HEK293 (cell line): Measurements from ENCODE around the gene PRKD1.

ENCODE experiments used
- CTCF ChIA-PET: fragments of 350-600 bp; formaldehyde crosslinking; extraction: SDS; loops from one replicate; lab custom pipeline; 2021; ENCODE audit warnings: antibody characterized with exemption; lab: Yijun Ruan, JAX
- POLR2A ChIA-PET: fragments of 300-600 bp; formaldehyde crosslinking; extraction: SDS; loops from one replicate; lab custom pipeline; 2020; ENCODE audit warnings: antibody characterized with exemption, inconsistent platforms; lab: Yijun Ruan, JAX
- H3K27ac ChIP-seq: fragments of 200-500 bp; sonication (Bioruptor generic); 2 replicates; pipeline ENCODE4 v1.5.1; 2014; ENCODE audit warnings: low read depth, low read length, control low read depth, inconsistent platforms; ENCODE audit errors: extremely low read depth
- H3K36me3 ChIP-seq, 2 experiments: fragments of 200-500 bp in 1 of 2; sonication (Bioruptor generic) in 1 of 2; 1 replicate in 1 of 2; 2 replicates in 1 of 2; pipeline ENCODE4 v1.5.1; 2014 to 2017; ENCODE audit warnings: inconsistent platforms in 2 of 2, low read length in 2 of 2; ENCODE audit not compliant: control insufficient read depth in 2 of 2, insufficient read depth in 1 of 2
- H3K4me1 ChIP-seq: fragments of 200-500 bp; sonication (Bioruptor generic); 2 replicates; pipeline ENCODE4 v1.5.1; 2014; ENCODE audit warnings: mild to moderate bottlenecking, low read length, inconsistent platforms; ENCODE audit not compliant: control insufficient read depth, insufficient read depth
- H3K4me3 ChIP-seq: 2 replicates; pipeline ENCODE4 v1.5.1; 2011; ENCODE audit warnings: low read depth, mild to moderate bottlenecking, control low read depth, low read length, moderate library complexity
- H3K9me3 ChIP-seq: fragments of 200-500 bp; sonication (Bioruptor generic); 2 replicates; pipeline ENCODE4 v1.5.1; 2014; ENCODE audit warnings: low read depth, low read length, inconsistent platforms; ENCODE audit not compliant: control insufficient read depth, insufficient read depth
- KLF7 ChIP-seq: fragments of 450-650 bp; formaldehyde crosslinking; IDR thresholded peaks from 2 replicates; pipeline ENCODE4 v1.5.1; 2016; ENCODE audit warnings: missing biosample characterization, missing genetic modification characterization, borderline replicate concordance
- ZFHX2 ChIP-seq: fragments of 450-650 bp; formaldehyde crosslinking; conservative IDR thresholded peaks from 2 replicates; pipeline ENCODE4 v1.5.1; 2016; ENCODE audit warnings: missing biosample characterization, missing genetic modification characterization
- ZNF10 ChIP-seq: fragments of 450-650 bp; formaldehyde crosslinking; IDR thresholded peaks from 2 replicates; pipeline ENCODE4 v1.5.1; 2017; ENCODE audit warnings: missing biosample characterization, missing genetic modification characterization
- ZNF114 ChIP-seq: fragments of 450-650 bp; formaldehyde crosslinking; IDR thresholded peaks from 2 replicates; pipeline ENCODE4 v1.5.0; 2017; ENCODE audit warnings: missing biosample characterization, missing genetic modification characterization
- ZNF140 ChIP-seq: fragments of 450-650 bp; formaldehyde crosslinking; IDR thresholded peaks from 2 replicates; pipeline ENCODE4 v1.5.1; 2016; ENCODE audit warnings: missing biosample characterization, missing genetic modification characterization
- ZNF157 ChIP-seq: fragments of 450-650 bp; formaldehyde crosslinking; IDR thresholded peaks from 2 replicates; pipeline ENCODE4 v1.5.1; 2016; ENCODE audit warnings: missing biosample characterization, missing genetic modification characterization
- ZNF19 ChIP-seq: fragments of 450-650 bp; formaldehyde crosslinking; IDR thresholded peaks from 2 replicates; pipeline ENCODE4; 2016; ENCODE audit warnings: missing biosample characterization, missing genetic modification characterization, low read depth
- ZNF2 ChIP-seq: fragments of 450-650 bp; formaldehyde crosslinking; IDR thresholded peaks from 2 replicates; pipeline ENCODE4 v1.5.1; 2016; ENCODE audit warnings: missing biosample characterization, missing genetic modification characterization
- ZNF223 ChIP-seq: fragments of 450-650 bp; formaldehyde crosslinking; IDR thresholded peaks from 2 replicates; pipeline ENCODE4 v1.5.1; 2016; ENCODE audit warnings: missing biosample characterization, missing genetic modification characterization
- ZNF426 ChIP-seq: fragments of 450-650 bp; formaldehyde crosslinking; IDR thresholded peaks from 2 replicates; pipeline ENCODE4 v1.5.1; 2017; ENCODE audit warnings: missing biosample characterization, missing genetic modification characterization, mild to moderate bottlenecking, inconsistent platforms, moderate library complexity
- ZNF548 ChIP-seq: fragments of 450-650 bp; formaldehyde crosslinking; IDR thresholded peaks from 2 replicates; pipeline ENCODE4 v1.5.1; 2016; ENCODE audit warnings: missing biosample characterization, missing genetic modification characterization
- ZNF555 ChIP-seq: fragments of 450-650 bp; formaldehyde crosslinking; conservative IDR thresholded peaks from 2 replicates; pipeline ENCODE4 v1.5.1; 2017; ENCODE audit warnings: missing biosample characterization, mild to moderate bottlenecking, missing genetic modification characterization, inconsistent platforms
- ZNF596 ChIP-seq: fragments of 450-650 bp; IDR thresholded peaks from 2 replicates; pipeline ENCODE4 v1.5.0; 2018; ENCODE audit warnings: missing biosample characterization, mild to moderate bottlenecking, missing genetic modification characterization, moderate library complexity
- ZNF621 ChIP-seq: fragments of 450-650 bp; formaldehyde crosslinking; IDR thresholded peaks from 2 replicates; pipeline ENCODE4 v1.5.1; 2017; ENCODE audit warnings: missing biosample characterization, missing genetic modification characterization
- ZNF629 ChIP-seq: fragments of 450-650 bp; formaldehyde crosslinking; IDR thresholded peaks from 2 replicates; pipeline ENCODE4 v1.5.1; 2017; ENCODE audit warnings: missing biosample characterization, missing genetic modification characterization
- ZNF654 ChIP-seq: fragments of 450-650 bp; formaldehyde crosslinking; IDR thresholded peaks from 2 replicates; pipeline ENCODE4 v1.5.1; 2016; ENCODE audit warnings: low read depth, missing biosample characterization, missing genetic modification characterization
- ZNF658 ChIP-seq: fragments of 450-650 bp; formaldehyde crosslinking; IDR thresholded peaks from 2 replicates; pipeline ENCODE4; 2016; ENCODE audit warnings: missing biosample characterization, missing genetic modification characterization
- ZNF768 ChIP-seq: fragments of 450-650 bp; formaldehyde crosslinking; IDR thresholded peaks from 2 replicates; pipeline ENCODE4 v1.5.1; 2018; ENCODE audit warnings: missing biosample characterization, mild to moderate bottlenecking, missing genetic modification characterization
- TF ChIP-seq, protein P1 (sequence below): fragments of 450-650 bp; formaldehyde crosslinking; IDR thresholded peaks from 2 replicates; pipeline ENCODE4 v1.5.1; 2016; ENCODE audit warnings: missing biosample characterization, missing genetic modification characterization
- TF ChIP-seq, protein P2 (sequence below): fragments of 450-650 bp; formaldehyde crosslinking; IDR thresholded peaks from 2 replicates; pipeline ENCODE4 v1.5.1; 2016; ENCODE audit warnings: missing biosample characterization, missing genetic modification characterization
- TF ChIP-seq, protein P3 (sequence below): fragments of 450-650 bp; formaldehyde crosslinking; IDR thresholded peaks from 2 replicates; pipeline ENCODE4 v1.5.1; 2016; ENCODE audit warnings: missing biosample characterization, missing genetic modification characterization
- TF ChIP-seq, protein P4 (sequence below): fragments of 450-650 bp; formaldehyde crosslinking; IDR thresholded peaks from 2 replicates; pipeline ENCODE4 v1.5.1; 2016; ENCODE audit warnings: missing biosample characterization, missing genetic modification characterization
- TF ChIP-seq, protein P5 (sequence below): fragments of 450-650 bp; formaldehyde crosslinking; IDR thresholded peaks from 2 replicates; pipeline ENCODE4 v1.5.1; 2016; ENCODE audit warnings: missing biosample characterization, missing genetic modification characterization

PRKD1 gene

DNA sequence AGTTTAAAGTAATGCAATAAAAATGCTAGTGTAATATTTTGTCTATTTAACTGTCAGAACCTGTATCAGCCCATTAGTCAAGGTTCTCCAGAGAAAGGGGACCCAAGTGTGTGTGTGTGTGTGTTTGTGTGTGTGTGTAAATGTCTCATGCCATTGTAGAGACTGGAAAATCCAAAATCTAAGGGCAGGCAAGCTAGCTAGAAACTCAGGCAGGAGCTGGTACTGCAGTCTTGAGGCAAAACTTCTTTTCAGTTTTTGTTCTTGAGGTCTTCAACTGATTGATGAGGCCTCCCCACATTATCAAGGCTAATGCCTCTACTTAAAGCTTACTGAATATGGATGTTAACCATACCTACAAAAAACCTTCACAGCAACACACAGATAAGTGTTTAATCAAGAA, 126.7 kb downstream of the PRKD1 start:
- TF ChIP-seq ZNF10 (tag by site-specific recombination) (0 out of 2 replicates have a peak, but pooled peaks have one; percentile 17), ZNF768 (tag by site-specific recombination) (no peak)
- Histone ChIP-seq H3K4me1 (peaks cover 20% of the 10 kb centered on the region), H3K36me3 (no peaks in the 10 kb centered on the region), H3K27ac (no peak overlapping the region), H3K4me3 (no peak overlapping the region), H3K9me3 (no peaks in the 10 kb centered on the region)
- POLR2A ChIA-PET = no interaction called here
- CTCF ChIA-PET = interaction anchor here (0.7 kb wide), 1 partner anchor 72 kb away, joined by 3 read pairs; no protein-coding TSS in a partner anchor

DNA sequence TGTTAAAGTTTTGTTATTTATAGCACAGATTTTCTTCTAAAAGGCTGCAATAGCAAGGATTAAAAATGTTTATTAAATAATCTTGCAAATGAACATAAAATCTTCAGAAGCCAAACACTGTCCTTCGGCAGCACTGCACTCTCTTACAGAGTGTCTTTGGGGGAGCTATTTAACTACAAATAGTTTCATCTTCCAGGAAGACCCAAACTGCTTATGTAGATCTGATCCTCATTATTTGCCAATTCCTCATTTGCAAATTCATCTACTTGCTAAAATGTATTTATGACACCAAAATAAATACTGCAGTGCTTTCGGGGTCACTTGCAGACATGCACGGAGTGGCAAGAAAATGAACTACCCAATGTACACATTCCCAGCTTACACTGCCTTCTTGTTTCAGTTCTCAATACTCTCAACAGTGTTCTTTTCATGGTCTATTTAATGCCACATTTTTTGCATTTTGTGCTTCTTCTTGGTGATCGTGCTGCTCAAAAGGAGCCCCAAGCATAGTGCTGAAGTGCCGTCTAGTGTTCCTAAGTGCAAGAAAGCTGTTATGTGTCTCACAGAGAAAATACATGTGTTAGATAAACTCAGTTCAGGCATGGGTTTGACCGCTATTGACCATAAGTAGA, 128.1 kb downstream of the PRKD1 start:
- Histone ChIP-seq H3K36me3 (no peaks in the 10 kb centered on the region), H3K9me3 (no peaks in the 10 kb centered on the region), H3K4me1 (peaks cover 8% of the 10 kb centered on the region), H3K4me3 (no peak overlapping the region), H3K27ac (no peak overlapping the region)
- ChIA-PET CTCF (no interaction called here), POLR2A (no interaction called here)
- no peak for TF ChIP-seq ZNF654 (tag by site-specific recombination)
- TF ChIP-seq ZNF157 = no peak
- TF ChIP-seq, protein P1, sequence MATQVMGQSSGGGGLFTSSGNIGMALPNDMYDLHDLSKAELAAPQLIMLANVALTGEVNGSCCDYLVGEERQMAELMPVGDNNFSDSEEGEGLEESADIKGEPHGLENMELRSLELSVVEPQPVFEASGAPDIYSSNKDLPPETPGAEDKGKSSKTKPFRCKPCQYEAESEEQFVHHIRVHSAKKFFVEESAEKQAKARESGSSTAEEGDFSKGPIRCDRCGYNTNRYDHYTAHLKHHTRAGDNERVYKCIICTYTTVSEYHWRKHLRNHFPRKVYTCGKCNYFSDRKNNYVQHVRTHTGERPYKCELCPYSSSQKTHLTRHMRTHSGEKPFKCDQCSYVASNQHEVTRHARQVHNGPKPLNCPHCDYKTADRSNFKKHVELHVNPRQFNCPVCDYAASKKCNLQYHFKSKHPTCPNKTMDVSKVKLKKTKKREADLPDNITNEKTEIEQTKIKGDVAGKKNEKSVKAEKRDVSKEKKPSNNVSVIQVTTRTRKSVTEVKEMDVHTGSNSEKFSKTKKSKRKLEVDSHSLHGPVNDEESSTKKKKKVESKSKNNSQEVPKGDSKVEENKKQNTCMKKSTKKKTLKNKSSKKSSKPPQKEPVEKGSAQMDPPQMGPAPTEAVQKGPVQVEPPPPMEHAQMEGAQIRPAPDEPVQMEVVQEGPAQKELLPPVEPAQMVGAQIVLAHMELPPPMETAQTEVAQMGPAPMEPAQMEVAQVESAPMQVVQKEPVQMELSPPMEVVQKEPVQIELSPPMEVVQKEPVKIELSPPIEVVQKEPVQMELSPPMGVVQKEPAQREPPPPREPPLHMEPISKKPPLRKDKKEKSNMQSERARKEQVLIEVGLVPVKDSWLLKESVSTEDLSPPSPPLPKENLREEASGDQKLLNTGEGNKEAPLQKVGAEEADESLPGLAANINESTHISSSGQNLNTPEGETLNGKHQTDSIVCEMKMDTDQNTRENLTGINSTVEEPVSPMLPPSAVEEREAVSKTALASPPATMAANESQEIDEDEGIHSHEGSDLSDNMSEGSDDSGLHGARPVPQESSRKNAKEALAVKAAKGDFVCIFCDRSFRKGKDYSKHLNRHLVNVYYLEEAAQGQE (tag by site-specific recombination) = no peak
- no peak for TF ChIP-seq ZNF140
- no peak for TF ChIP-seq ZNF658 (tag by site-specific recombination)
- TF ChIP-seq, protein P2, sequence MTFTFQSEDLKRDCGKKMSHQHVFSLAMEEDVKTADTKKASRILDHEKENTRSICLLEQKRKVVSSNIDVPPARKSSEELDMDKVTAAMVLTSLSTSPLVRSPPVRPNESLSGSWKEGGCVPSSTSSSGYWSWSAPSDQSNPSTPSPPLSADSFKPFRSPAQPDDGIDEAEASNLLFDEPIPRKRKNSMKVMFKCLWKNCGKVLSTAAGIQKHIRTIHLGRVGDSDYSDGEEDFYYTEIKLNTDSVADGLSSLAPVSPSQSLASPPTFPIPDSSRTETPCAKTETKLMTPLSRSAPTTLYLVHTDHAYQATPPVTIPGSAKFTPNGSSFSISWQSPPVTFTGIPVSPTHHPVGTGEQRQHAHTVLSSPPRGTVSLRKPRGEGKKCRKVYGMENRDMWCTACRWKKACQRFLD (tag by site-specific recombination) = no peak
- TF ChIP-seq ZNF19 (tag by site-specific recombination) = no peak
- no peak for TF ChIP-seq ZNF223

DNA sequence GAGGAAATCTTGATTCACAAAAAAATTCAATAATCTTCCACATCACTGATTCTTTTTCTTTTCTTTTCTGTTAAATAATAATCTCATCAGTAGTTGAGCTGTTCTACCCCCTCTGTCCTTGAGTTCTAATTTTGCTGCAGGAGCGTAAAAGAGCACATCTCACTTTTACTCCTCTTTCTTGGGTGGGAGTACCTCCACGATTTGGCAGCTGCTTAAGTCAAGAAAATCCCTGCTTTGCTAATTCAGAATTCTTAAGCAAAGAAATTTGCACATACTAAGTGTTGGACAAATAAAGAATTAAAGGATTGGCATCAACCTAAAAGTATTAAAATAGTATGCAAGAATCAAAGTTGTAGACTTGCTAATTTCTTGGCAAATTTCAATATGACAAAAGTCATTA, 128.8 kb downstream of the PRKD1 start:
- ChIA-PET POLR2A (no interaction called here), CTCF (no interaction called here)
- no peak overlapping the region for H3K27ac ChIP-seq
- no peaks in the 10 kb centered on the region for H3K36me3 ChIP-seq
- no peaks in the 10 kb centered on the region for H3K9me3 ChIP-seq
- H3K4me1 ChIP-seq = peaks cover 8% of the 10 kb centered on the region
- no peak overlapping the region for H3K4me3 ChIP-seq
- no peak for TF ChIP-seq KLF7 (tag by site-specific recombination)
- no peak for TF ChIP-seq ZNF2 (tag by site-specific recombination)
- TF ChIP-seq, protein P3, sequence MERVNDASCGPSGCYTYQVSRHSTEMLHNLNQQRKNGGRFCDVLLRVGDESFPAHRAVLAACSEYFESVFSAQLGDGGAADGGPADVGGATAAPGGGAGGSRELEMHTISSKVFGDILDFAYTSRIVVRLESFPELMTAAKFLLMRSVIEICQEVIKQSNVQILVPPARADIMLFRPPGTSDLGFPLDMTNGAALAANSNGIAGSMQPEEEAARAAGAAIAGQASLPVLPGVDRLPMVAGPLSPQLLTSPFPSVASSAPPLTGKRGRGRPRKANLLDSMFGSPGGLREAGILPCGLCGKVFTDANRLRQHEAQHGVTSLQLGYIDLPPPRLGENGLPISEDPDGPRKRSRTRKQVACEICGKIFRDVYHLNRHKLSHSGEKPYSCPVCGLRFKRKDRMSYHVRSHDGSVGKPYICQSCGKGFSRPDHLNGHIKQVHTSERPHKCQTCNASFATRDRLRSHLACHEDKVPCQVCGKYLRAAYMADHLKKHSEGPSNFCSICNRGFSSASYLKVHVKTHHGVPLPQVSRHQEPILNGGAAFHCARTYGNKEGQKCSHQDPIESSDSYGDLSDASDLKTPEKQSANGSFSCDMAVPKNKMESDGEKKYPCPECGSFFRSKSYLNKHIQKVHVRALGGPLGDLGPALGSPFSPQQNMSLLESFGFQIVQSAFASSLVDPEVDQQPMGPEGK (tag by site-specific recombination) = no peak
- TF ChIP-seq ZNF426 (tag by site-specific recombination) = no peak
- no peak for TF ChIP-seq ZNF629 (tag by site-specific recombination)
- no peak for TF ChIP-seq ZNF548
- no peak for TF ChIP-seq ZNF621 (tag by site-specific recombination)
- TF ChIP-seq, protein P4, sequence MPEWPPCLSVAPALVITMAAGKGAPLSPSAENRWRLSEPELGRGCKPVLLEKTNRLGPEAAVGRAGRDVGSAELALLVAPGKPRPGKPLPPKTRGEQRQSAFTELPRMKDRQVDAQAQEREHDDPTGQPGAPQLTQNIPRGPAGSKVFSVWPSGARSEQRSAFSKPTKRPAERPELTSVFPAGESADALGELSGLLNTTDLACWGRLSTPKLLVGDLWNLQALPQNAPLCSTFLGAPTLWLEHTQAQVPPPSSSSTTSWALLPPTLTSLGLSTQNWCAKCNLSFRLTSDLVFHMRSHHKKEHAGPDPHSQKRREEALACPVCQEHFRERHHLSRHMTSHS = no peak
- no peak for TF ChIP-seq ZFHX2 (tag by site-specific recombination)
- no peak for TF ChIP-seq ZNF596 (tag by site-specific recombination)
- TF ChIP-seq, protein P5, sequence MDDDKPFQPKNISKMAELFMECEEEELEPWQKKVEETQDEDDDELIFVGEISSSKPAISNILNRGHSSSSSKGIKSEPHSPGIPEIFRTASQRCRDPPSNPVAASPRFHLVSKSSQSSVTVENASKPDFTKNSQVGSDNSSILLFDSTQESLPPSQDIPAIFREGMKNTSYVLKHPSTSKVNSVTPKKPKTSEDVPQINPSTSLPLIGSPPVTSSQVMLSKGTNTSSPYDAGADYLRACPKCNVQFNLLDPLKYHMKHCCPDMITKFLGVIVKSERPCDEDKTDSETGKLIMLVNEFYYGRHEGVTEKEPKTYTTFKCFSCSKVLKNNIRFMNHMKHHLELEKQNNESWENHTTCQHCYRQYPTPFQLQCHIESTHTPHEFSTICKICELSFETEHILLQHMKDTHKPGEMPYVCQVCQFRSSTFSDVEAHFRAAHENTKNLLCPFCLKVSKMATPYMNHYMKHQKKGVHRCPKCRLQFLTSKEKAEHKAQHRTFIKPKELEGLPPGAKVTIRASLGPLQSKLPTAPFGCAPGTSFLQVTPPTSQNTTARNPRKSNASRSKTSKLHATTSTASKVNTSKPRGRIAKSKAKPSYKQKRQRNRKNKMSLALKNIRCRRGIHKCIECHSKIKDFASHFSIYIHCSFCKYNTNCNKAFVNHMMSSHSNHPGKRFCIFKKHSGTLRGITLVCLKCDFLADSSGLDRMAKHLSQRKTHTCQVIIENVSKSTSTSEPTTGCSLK = no peak
- TF ChIP-seq ZNF114 = no peak
- TF ChIP-seq ZNF555 (tag by site-specific recombination) = no peak
